ENCODE results near the gene SELENOF.

SELENOF gene

DNA sequence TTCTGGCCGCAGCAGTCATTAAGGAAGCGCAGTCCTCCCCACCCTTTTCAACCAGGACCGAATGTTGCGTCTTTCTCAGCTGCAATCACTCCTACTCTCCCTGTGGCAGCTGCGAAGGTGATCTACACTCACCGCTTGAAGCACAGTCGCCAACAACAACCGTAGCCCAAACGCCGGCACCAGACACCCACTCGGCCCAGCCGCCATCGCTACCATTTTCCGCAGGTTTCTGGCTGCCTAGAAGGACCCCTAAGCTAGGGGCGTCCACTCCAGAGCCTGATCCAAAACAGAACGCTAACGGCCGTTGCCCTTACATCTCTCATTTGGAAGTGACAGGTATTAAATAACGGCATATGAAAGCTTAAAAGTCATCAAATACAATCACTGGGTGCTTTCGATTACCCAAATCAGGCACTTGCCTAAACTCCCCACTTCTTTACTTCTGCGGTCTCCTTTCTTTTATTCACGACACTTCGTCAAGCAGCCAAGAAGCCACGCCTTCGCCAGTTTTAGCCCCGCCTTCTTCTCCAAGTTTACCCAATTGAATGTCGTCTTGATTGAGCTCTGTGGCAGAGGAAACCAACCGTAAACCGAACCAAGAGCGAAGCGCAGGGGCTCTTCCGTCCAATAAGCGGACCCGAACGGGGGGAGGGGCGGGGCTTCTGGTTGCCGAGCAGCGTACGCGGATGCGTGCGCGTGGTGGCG, at the start of gene SELENOF:
SELENOF (minus strand) TSS at position 231 of the 705 bp plus-strand sequence; CDS start at position 216, 15 bp downstream.
- H3K4me3 ChIP-seq: peak within 1 kb of the TSS; percentile 98
- peak; percentile 100 for DNase-seq (ENCODE audit: low read depth, low spot score)
- H3K36me3 ChIP-seq (ENCODE audit: insufficient read depth, low read length): peaks cover 23% of the 10 kb centered on the region
- no peak for TF ChIP-seq FOXP2 (optimal IDR thresholded peaks at IDR 0.05; ENCODE audit: control extremely low read depth, extremely low read length, insufficient read depth)
- TF ChIP-seq POLR2AphosphoS5 (IDR thresholded peaks at IDR 0.05; ENCODE audit: borderline replicate concordance, low read depth, low read length): peak; percentile 98
- peak within 1 kb of the TSS; percentile 93 for H3K27ac ChIP-seq
- no peaks in the 10 kb centered on the region for H3K9me3 ChIP-seq (ENCODE audit: low read depth, low read length)
- peak within 1 kb of the TSS; percentile 99 for H3K9ac ChIP-seq (ENCODE audit: insufficient read length)

DNA sequence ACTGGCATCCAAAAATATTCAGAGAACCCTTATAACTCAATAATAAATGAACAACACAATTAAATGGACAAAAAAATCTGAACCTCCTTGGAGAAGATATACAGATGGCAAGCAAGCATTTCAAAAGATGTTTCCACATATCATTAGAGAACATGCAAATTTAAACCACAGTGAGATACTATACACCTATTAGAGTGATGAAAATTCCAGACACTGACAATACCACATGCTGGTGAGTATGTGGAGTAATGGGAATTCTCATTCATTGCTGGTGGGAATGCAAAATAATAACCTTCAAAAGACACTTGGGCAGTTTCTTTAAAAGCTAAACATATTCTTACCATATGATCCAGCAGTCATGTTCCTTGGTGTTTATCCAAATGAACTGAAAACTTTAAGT, 46.6 kb upstream of the SELENOF start:
- no peaks in the 10 kb centered on the region for H3K36me3 ChIP-seq (ENCODE audit: insufficient read depth, low read length)
- no peaks in the 10 kb centered on the region for H3K9me3 ChIP-seq (ENCODE audit: low read depth, low read length)
- no peak overlapping the region for H3K4me3 ChIP-seq
- no peak overlapping the region for H3K27ac ChIP-seq
- DNase-seq (ENCODE audit: low read depth, low spot score): no peak
- TF ChIP-seq FOXP2 (optimal IDR thresholded peaks at IDR 0.05; ENCODE audit: control extremely low read depth, extremely low read length, insufficient read depth) (no peak), EZH2 (IDR thresholded peaks at IDR 0.05) (no peak), POLR2AphosphoS5 (IDR thresholded peaks at IDR 0.05; ENCODE audit: borderline replicate concordance, low read depth, low read length) (no peak)
- H3K9ac ChIP-seq (ENCODE audit: insufficient read length): no peak overlapping the region

DNA sequence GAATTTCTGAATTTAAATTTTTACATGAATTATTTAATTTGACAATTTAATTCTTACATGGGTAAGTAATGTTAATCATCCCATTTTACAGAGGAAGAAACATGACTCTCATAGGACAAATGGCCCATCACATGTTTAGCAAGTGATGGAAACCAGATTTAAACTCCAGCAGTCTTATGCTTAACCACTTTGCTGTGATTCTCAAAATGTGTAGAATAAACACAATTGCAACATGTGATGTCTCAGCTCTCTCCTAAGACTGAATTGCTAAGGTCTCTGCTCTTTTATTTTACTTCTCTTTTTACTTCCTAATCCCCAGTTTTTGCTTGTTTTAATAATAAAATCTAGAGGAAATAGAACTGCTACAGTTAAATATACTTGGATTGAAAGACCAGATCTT, 43.3 kb upstream of the SELENOF start:
- no peak overlapping the region for H3K4me3 ChIP-seq
- no peak for DNase-seq (ENCODE audit: low read depth, low spot score)
- no peaks in the 10 kb centered on the region for H3K36me3 ChIP-seq (ENCODE audit: insufficient read depth, low read length)
- no peak for TF ChIP-seq POLR2AphosphoS5 (IDR thresholded peaks at IDR 0.05; ENCODE audit: borderline replicate concordance, low read depth, low read length)
- TF ChIP-seq EZH2 (IDR thresholded peaks at IDR 0.05): no peak
- no peak for TF ChIP-seq FOXP2 (optimal IDR thresholded peaks at IDR 0.05; ENCODE audit: control extremely low read depth, extremely low read length, insufficient read depth)
- no peak overlapping the region for H3K9ac ChIP-seq (ENCODE audit: insufficient read length)
- H3K27ac ChIP-seq: no peak overlapping the region
- no peaks in the 10 kb centered on the region for H3K9me3 ChIP-seq (ENCODE audit: low read depth, low read length)

- Histone ChIP-seq H3K9me3 (ENCODE audit: low read depth, low read length) (no peaks in the 10 kb centered on the region), H3K27ac (no peak overlapping the region), H3K9ac (ENCODE audit: insufficient read length) (no peak overlapping the region), H3K4me3 (no peak overlapping the region), H3K36me3 (ENCODE audit: insufficient read depth, low read length) (no peaks in the 10 kb centered on the region)
- no peak for DNase-seq (ENCODE audit: low read depth, low spot score)
- TF ChIP-seq FOXP2 (optimal IDR thresholded peaks at IDR 0.05; ENCODE audit: control extremely low read depth, extremely low read length, insufficient read depth): no peak
- TF ChIP-seq POLR2AphosphoS5 (IDR thresholded peaks at IDR 0.05; ENCODE audit: borderline replicate concordance, low read depth, low read length): no peak
- no peak for TF ChIP-seq EZH2 (IDR thresholded peaks at IDR 0.05)
Measured at GRCh38 chr1:86956221-86956620, 42.3 kb upstream of the SELENOF start.

DNA sequence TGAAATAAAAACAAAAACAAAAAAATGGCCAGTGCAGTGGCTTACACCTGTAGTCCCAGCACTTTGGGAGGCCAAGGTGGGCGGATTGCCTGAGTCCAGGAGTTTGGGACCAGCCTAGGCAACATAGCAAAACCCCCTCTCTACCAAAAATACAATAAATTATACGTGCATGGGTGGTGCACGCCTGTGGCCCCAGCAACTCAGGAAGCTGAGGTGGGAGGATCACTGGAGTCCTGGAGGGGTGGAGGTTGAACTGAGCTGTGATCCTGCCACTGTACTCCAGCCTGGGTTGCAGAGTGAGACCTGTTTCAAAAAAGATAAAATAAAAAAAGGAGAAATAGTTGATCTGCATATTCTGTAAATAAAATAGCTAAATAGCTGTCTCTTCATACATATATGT, 41.8 kb upstream of the SELENOF start:
- H3K27ac ChIP-seq: no peak overlapping the region
- no peak for DNase-seq (ENCODE audit: low read depth, low spot score)
- no peak overlapping the region for H3K4me3 ChIP-seq
- no peak for TF ChIP-seq POLR2AphosphoS5 (IDR thresholded peaks at IDR 0.05; ENCODE audit: borderline replicate concordance, low read depth, low read length)
- no peak for TF ChIP-seq FOXP2 (optimal IDR thresholded peaks at IDR 0.05; ENCODE audit: control extremely low read depth, extremely low read length, insufficient read depth)
- TF ChIP-seq EZH2 (IDR thresholded peaks at IDR 0.05): no peak
- no peaks in the 10 kb centered on the region for H3K9me3 ChIP-seq (ENCODE audit: low read depth, low read length)
- no peaks in the 10 kb centered on the region for H3K36me3 ChIP-seq (ENCODE audit: insufficient read depth, low read length)
- no peak overlapping the region for H3K9ac ChIP-seq (ENCODE audit: insufficient read length)

DNA sequence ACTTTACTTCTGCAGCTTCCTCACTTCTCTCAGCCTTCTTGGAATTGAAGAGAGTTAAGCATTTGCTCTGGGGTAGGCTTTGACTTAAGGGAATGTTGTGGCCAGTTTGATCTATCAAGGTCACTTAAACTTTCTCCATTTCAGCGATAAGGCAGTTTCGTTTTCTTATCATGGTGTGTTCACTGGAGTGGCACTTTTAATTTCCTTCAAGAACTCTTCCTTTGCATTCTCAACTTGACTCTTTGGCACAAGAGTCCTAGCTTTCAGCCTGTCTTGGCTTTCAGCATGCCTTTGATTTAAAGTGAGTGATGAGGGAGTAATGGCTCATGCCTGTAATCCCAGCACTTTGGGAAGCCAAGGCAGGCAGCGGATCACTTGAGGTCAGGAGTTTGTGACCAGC, 39.2 kb upstream of the SELENOF start:
- no peak overlapping the region for H3K4me3 ChIP-seq
- TF ChIP-seq FOXP2 (optimal IDR thresholded peaks at IDR 0.05; ENCODE audit: control extremely low read depth, extremely low read length, insufficient read depth): no peak
- no peak for TF ChIP-seq POLR2AphosphoS5 (IDR thresholded peaks at IDR 0.05; ENCODE audit: borderline replicate concordance, low read depth, low read length)
- TF ChIP-seq EZH2 (IDR thresholded peaks at IDR 0.05): no peak
- no peak for DNase-seq (ENCODE audit: low read depth, low spot score)

DNA sequence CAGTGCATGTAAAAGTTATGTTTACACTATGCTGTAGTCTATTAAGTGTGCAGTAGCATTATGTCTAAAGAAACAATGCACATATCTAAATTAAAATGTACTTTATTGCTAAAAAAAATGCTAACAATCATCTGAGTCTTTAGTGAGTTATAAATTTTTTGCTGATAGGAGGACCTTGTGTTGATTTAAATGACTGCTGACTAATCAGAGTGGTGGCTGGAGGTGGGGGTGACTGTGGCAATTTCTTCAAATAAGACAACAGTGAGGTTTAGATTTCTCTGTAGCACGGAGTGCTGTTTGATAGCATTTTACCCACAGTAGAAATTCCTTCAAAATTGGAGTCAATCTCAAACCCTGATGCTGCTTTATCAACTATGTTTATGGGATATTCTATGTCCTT, 37.5 kb upstream of the SELENOF start:
- no peak overlapping the region for H3K4me3 ChIP-seq
- H3K9me3 ChIP-seq (ENCODE audit: low read depth, low read length): no peaks in the 10 kb centered on the region
- no peaks in the 10 kb centered on the region for H3K36me3 ChIP-seq (ENCODE audit: insufficient read depth, low read length)
- no peak overlapping the region for H3K27ac ChIP-seq
- TF ChIP-seq EZH2 (IDR thresholded peaks at IDR 0.05) (no peak), POLR2AphosphoS5 (IDR thresholded peaks at IDR 0.05; ENCODE audit: borderline replicate concordance, low read depth, low read length) (no peak), FOXP2 (optimal IDR thresholded peaks at IDR 0.05; ENCODE audit: control extremely low read depth, extremely low read length, insufficient read depth) (no peak)
- H3K9ac ChIP-seq (ENCODE audit: insufficient read length): no peak overlapping the region
- DNase-seq (ENCODE audit: low read depth, low spot score): no peak

More for the DNA sequence above, 39.2 kb upstream of the SELENOF start:
- no peak overlapping the region for H3K9ac ChIP-seq (ENCODE audit: insufficient read length)
- no peaks in the 10 kb centered on the region for H3K36me3 ChIP-seq (ENCODE audit: insufficient read depth, low read length)
- no peaks in the 10 kb centered on the region for H3K9me3 ChIP-seq (ENCODE audit: low read depth, low read length)
- no peak overlapping the region for H3K27ac ChIP-seq

DNA sequence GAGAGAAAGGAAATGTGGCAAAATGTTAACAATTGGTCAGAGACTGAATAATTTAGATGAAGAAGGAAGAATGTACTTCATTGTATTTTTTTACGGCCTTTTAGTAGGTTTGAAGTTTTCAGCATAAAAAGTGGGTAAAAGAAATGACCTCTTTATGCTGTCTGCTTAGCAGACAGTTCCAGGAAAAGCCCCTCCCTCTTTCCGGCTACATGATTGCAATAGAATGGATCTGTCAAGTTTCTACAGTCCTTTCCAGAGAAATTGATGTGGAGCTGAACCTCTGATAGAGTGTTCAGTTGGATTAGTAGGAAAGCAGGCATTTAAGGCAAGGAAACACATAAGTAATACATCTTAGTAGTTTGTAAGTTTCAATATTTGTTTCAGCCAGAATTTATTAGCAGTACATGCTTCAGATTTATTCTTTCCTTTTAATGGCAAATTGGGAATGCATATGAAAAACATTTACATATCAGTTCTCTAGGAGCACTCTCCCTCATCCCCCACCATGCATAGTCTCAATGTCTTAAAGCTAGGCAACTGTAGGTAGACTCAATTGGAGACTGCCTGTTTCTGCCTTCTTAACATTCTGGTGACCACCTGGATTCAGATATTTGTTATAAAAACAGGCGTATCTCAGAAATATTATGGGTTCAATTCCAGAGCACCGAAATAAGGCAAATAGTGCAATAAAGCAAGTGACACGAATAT, 36.9 kb upstream of the SELENOF start:
- H3K27ac ChIP-seq: no peak overlapping the region
- no peak overlapping the region for H3K9ac ChIP-seq (ENCODE audit: insufficient read length)
- no peak for TF ChIP-seq EZH2 (IDR thresholded peaks at IDR 0.05)
- no peak for TF ChIP-seq FOXP2 (optimal IDR thresholded peaks at IDR 0.05; ENCODE audit: control extremely low read depth, extremely low read length, insufficient read depth)
- no peak for TF ChIP-seq POLR2AphosphoS5 (IDR thresholded peaks at IDR 0.05; ENCODE audit: borderline replicate concordance, low read depth, low read length)
- no peaks in the 10 kb centered on the region for H3K36me3 ChIP-seq (ENCODE audit: insufficient read depth, low read length)
- H3K4me3 ChIP-seq: no peak overlapping the region
- no peak for DNase-seq (ENCODE audit: low read depth, low spot score)
- H3K9me3 ChIP-seq (ENCODE audit: low read depth, low read length): no peaks in the 10 kb centered on the region
